Measurements from ENCODE around the gene PCK1. TPM values are rescaled to one million over a fixed set of nuclear protein-coding genes. Genes with fewer than 3 reads are reported as not detected.

Gene PCK1
- total RNA-seq, 1 donor from 2014 or later: 6.3 TPM

DNA sequence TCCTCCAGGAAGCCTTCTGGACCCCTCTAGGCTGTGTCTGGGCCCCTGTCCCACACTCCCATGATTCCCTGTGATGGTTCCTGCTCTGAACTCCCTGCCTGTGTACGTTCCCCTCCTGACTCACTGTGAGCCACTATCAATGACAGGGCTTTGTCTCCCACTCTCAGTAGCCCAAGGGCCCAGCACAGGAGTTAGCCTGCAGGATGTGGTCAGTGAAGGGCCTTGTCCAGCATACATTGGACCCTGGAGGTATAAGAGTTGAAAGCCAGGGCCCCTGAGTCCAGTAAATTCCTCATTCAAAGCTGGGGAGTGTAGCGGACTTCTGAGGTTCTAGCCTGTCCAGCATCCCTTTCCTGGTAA is 40.3 kb downstream of the PCK1 start:
- DNase-seq (ENCODE audit: low spot score): no peak

DNA sequence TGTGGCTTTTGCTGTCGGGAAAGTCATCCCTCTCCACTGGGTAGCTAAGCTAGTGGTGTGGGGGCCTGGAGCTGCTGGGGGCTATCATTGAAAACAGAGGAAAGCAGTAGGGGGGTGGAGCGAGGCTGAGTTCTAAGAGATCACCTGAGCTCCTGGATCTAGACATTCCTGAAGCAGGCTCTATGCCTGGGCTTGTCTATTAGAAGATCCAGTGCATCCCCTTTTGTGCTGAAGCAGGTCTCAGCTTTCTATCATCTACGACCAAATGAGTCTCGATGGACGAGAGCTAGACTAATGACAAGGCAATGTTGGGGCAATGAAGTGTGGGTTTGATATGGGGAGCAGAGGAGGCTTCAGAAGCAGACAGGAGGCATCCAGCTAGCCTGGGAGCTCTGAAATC is 40.8 kb downstream of the PCK1 start:
- no peak for DNase-seq (ENCODE audit: low spot score)

DNA sequence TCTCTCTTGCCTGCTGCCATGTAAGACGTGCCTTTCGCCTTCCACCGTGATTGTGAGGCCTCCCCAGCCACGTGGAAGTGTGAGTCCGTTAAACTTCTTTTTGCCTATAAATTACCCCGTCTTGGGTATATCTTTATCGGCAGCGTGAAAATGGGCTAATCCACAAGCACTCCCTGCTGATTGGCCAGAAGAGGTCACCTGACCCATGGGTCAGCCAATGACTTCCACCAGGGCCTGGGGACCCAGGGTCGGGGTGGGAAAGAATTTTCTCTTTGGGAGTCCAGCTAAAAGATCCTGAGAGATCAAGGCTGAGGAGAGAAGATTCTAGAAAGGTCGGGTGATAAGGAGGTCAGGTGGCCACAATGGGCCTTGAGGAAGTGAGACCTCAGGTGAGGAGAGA is 42.2 kb downstream of the PCK1 start:
- no peak for DNase-seq (ENCODE audit: low spot score)

GRCh38 chr20:57605045-57605444 is 44.1 kb downstream of the PCK1 start:
- no peak for DNase-seq (ENCODE audit: low spot score)

GRCh38 chr20:57605878-57606277 is 45.0 kb downstream of the PCK1 start:
- no peak for DNase-seq (ENCODE audit: low spot score)

GRCh38 chr20:57608516-57608915 is 47.6 kb downstream of the PCK1 start:
- no peak for DNase-seq (ENCODE audit: low spot score)

- no peak for DNase-seq (ENCODE audit: low spot score)
Measured at GRCh38 chr20:57609086-57609841, 48.4 kb downstream of the PCK1 start.

- DNase-seq (ENCODE audit: low spot score): no peak
Measured at GRCh38 chr20:57609842-57610167, 48.9 kb downstream of the PCK1 start.

GRCh38 chr20:57610261-57610952 is 49.5 kb downstream of the PCK1 start:
- no peak for DNase-seq (ENCODE audit: low spot score)

DNA sequence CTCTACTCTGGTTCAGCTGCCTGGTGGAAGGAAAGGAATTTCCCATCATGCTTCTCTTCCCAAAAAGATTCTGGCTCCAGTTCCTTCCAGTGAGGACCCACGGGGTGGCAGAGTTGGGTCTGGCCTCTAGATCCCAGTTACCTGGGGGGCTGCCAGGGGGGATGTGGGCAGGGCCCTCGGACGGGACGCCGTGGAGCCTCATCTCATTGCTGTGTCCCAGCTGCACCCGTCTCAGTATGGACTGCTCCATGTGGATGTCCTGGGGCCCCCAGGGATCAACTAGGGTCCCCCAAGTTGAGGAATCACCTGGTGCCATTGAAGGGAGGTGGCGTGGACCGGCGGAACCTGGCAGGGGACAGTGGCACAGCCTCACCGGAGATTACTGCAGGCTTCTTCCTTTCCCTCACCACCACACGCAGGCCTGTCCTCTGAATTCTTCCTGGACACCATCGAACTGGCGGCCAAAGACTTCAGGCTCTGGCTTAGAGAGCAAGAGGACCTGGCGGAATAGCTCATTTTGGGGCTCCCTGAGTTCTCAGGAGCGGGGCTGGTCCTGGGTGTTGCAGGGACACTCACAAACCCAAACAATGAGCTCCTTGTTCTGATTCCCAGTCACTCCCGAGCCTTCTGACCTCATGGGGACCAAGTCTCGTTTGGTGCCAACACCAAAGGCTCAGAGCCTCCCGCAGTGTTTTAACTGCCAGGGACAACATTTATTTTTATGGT is 50.8 kb downstream of the PCK1 start:
- DNase-seq (ENCODE audit: low spot score): no peak

DNA sequence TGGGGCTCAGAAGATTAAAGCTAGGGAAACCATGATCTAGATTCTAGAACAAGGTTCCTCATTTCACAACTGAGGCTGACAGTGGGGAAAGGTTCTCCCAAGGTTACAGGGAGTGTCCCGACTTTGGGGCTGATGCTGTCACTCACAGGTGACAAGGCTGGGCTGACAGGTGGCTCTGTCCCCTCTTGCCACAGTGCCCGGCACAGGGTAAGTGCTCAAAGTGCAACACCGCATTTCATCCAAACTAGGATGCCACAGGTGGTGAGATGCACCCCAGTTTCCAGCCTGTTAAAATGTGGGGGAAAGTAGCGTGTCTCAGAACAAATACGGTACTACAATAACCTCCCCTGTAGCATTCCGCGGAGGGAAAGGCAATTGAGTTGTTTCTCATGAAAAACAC is 51.5 kb downstream of the PCK1 start:
- DNase-seq (ENCODE audit: low spot score): no peak

DNA sequence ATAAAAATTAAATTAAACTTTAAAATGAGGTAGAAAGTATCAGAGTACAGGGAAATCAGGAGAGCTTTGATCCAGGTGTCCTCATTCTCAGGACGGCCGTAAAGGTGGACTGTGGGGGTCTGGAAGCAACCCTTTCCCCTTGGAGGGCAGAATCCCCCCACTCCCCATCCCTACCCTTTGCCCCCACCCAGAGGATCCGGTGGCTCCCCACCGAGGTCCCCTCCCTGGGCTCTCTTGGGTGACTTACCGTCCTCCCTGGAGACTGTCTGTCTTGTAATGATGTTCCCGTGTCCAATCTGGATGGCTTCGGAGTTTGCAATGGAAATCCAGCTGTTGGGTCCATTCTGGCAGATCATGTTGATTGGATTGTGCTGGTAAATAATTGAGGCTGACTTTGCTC is 52.0 kb downstream of the PCK1 start:
- no peak for DNase-seq (ENCODE audit: low spot score)

DNA sequence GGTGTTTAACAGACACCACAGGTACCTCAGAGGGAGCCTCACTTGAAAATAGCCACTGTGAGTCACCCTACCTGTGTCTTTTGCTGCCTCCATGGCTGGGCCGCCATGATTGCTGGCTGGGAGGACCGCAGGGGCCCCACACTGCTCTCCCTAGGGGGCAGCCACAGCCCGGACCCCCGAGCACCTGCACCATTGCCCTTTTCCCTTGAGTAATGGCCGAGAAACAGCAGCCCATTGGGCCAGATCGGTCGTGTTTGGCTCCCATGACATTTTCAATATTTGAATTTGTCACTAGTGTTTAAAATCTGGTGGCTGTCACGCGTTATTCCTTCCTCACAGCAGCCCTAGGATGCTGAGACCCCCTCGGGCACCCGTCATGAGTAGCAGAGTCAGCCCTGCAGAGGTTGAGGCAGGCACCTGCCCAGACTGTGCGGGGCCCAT is 52.6 kb downstream of the PCK1 start:
- no peak for DNase-seq (ENCODE audit: low spot score)

DNA sequence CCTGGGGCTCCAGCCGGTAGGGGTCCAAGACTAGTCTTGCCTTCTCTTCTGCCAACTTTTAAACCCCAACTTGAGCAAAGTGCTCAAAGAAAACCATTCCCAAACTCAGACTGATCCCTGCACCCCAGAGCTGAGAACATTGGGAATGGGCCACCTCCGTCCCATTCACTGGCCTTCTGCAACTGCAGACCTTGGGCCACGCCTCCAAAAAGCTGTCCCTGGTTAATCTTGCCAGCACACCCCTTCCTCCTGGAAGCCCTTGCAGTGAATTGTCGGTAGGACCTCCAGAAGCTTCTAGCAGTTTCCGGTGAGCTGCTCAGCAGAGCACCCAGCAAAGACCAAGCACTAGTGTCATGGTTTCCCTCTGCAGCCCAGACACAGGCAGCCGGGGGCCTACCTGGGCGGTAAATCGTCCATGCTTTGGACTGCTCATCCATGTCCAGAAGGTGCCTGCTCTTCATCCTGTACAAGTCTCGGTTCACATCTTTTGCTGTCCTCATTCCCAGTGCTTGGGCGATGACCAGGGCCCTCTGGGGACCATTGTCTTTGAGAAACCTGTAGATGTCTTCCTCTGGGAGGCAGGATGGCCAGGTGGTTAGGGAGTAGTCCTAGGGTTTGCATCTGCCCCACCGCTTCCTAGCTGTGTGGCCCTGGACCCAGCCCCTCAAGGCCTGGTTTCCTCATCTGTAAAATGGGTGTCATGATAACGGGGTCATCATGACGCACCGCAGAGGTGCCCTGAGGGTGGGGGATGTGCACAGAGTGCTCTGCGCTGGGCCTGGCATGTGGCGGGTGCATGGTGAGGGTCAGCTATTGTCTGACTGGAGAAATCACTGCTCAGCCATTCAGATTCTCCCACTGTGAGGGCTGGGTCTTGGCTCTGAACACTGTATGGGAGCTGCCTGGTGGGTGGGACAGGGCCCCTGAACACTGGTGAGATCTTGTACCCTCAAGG is 53.9 kb downstream of the PCK1 start:
- DNase-seq (ENCODE audit: low spot score): no peak

- DNase-seq (ENCODE audit: low spot score): no peak
Measured at GRCh38 chr20:57615445-57615811, 54.5 kb downstream of the PCK1 start.

DNA sequence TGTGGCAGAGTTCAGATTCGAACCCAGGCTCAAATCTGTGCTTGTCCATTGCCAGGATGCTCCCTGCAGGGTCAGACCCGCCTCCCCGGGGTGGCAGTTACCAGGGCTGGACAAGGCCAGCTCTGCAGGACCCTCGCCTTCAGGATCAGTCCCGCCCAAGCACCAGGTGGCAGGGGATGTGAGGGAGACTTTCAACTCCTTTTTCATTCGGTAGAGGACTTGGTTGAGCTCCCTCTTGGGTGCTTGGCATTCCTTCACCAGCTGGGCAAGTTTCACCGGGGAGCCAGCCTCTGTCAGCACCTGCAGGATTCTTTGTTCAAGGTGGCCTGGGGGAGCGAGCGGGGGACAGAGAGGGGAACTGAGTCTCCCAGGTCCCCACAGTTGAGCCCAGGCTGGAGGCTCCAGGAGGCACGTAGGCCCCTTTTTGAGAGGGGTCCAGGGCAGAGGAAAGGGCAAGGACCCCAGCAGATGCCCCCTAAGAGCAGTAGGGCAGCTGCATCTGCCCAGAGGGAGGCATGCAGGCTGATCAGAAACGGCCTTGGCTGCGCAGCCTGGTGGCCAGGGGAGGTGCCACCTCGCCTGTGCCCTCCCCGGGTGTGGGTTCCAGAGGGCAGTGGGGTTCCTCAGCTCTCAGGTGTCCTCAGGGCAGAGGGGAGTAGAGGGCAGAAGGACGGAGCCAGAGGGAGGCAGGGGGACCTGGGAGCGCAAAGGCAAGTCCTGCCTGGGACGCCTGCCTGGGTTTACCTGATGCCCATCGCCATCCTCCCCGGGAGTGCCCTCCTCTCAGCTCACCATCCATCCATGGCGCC is 55.4 kb downstream of the PCK1 start:
- DNase-seq (ENCODE audit: low spot score): no peak

GRCh38 chr20:57617079-57617795 is 56.3 kb downstream of the PCK1 start:
- no peak for DNase-seq (ENCODE audit: low spot score)
